GM12878 (cell line): ENCODE data around the gene CCNJ. TPM values are rescaled to one million over a fixed set of nuclear protein-coding genes. Genes with fewer than 3 reads are reported as not detected.
A peak's percentile ranks its signal among the peaks of the same experiment; 100 is the strongest.

Source experiments
- ATAC-seq: fragments of 200-7000 bp; cut with Tn5 transposase; 3 replicates; pipeline ENCODE4 v1.9.1; 2020; ENCODE audit warnings: mild to moderate bottlenecking, moderate library complexity
- BruUV-seq: library from RNA; stranded (reverse); fragments of 400-500 nt; replicated peaks from 2 replicates; lab custom pipeline; 2021; lab: Mats Ljungman, UMichigan
- CTCF ChIA-PET: fragments of 300-600 bp; sonication (Branson Sonifier 250); formaldehyde crosslinking; extraction: SDS; loops from one replicate; lab custom pipeline; 2021; ENCODE audit warnings: inconsistent platforms; lab: Yijun Ruan, JAX
- POLR2A ChIA-PET: fragments of 350-600 bp; formaldehyde crosslinking; extraction: SDS; loops from one replicate; lab custom pipeline; 2021; ENCODE audit warnings: inconsistent platforms; lab: Charles Lee
- RAD21 ChIA-PET: fragments of 300-600 bp; sonication (Branson Sonifier 250); formaldehyde crosslinking; loops from one replicate; lab custom pipeline; 2023; ENCODE audit warnings: antibody characterized with exemption; ENCODE audit not compliant: unreplicated experiment; lab: Charles Lee
- SMC1A ChIA-PET: fragments of 300-600 bp; sonication (Branson Sonifier 250); formaldehyde crosslinking; loops from one replicate; lab custom pipeline; 2023; ENCODE audit not compliant: unreplicated experiment, uncharacterized antibody; lab: Charles Lee
- DNase-seq: peaks from one replicate; pipeline ENCODE4 v3.0.0-alpha.2; 2011; ENCODE audit warnings: low read depth, low spot score
- FAIRE-seq: peaks from 3 replicates; lab custom pipeline; 2011; peaks lifted over from hg19 to GRCh38; lab: Jason Lieb, UNC
- H2AFZ ChIP-seq: 2 replicates; pipeline ENCODE4 v1.6.0; 2011; ENCODE audit warnings: low read depth, low read length, control low read depth; ENCODE audit not compliant: control insufficient read depth
- H3K27ac ChIP-seq: 2 replicates; pipeline ENCODE4 v1.5.1; 2011; ENCODE audit warnings: control low read depth; ENCODE audit not compliant: control insufficient read depth, insufficient read depth
- H3K27me3 ChIP-seq, 2 experiments: replicated peaks in 1 of 2; 2 replicates each; pipeline versions ENCODE4 v1.6.0 to v1.6.1; 2011; ENCODE audit warnings: low read length in 1 of 2; ENCODE audit not compliant: control insufficient read depth in 2 of 2, insufficient read depth in 2 of 2
- H3K36me3 ChIP-seq, 2 experiments: 2 replicates each; pipeline ENCODE4 v1.5.1; 2011; ENCODE audit warnings: low read length in 1 of 2; ENCODE audit not compliant: control insufficient read depth in 2 of 2, insufficient read depth in 2 of 2
- H3K4me1 ChIP-seq: 2 replicates; pipeline ENCODE4 v1.6.1; 2011; ENCODE audit warnings: mild to moderate bottlenecking, low read length, moderate library complexity, mixed read lengths; ENCODE audit not compliant: control insufficient read depth, insufficient read depth
- H3K4me2 ChIP-seq: 2 replicates; pipeline ENCODE4 v1.6.0; 2011; ENCODE audit warnings: control low read depth; ENCODE audit not compliant: control insufficient read depth, insufficient read depth
- H3K4me3 ChIP-seq: fragments of 200-600 bp; sonication (generic); 2 replicates; pipeline ENCODE4 v1.5.1; 2016
- H3K79me2 ChIP-seq: 2 replicates; pipeline ENCODE4 v1.6.0; 2011; ENCODE audit warnings: low read length; ENCODE audit not compliant: control insufficient read depth, insufficient read depth
- H3K9ac ChIP-seq: 2 replicates; pipeline ENCODE4 v1.8.0; 2011; ENCODE audit warnings: low read length, control low read depth, mixed read lengths; ENCODE audit not compliant: control insufficient read depth, insufficient read depth
- H3K9me3 ChIP-seq: replicated peaks from 3 replicates; pipeline ENCODE4 v1.5.1; 2011; ENCODE audit warnings: mild to moderate bottlenecking, low read length; ENCODE audit not compliant: control insufficient read depth, insufficient read depth
- H4K20me1 ChIP-seq: 2 replicates; pipeline ENCODE4 v1.6.0; 2011; ENCODE audit not compliant: control insufficient read depth, insufficient read depth
- ATF7 ChIP-seq: fragments of 450-650 bp; IDR thresholded peaks from 2 replicates; pipeline ENCODE4 v1.6.1; 2016; ENCODE audit warnings: low read depth, mild to moderate bottlenecking
- CREM ChIP-seq: IDR thresholded peaks from 2 replicates; pipeline ENCODE4 v1.6.1; 2014; ENCODE audit warnings: antibody characterized with exemption, low read depth
- CUX1 ChIP-seq: IDR thresholded peaks from 2 replicates; pipeline ENCODE4 v1.6.1; 2012; ENCODE audit warnings: improper control_type of control experiment, low read depth, low read length; ENCODE audit not compliant: insufficient replicate concordance
- EZH2 ChIP-seq: IDR thresholded peaks from 2 replicates; pipeline ENCODE4 v1.6.1; 2012; ENCODE audit warnings: low read depth, mild to moderate bottlenecking, control low read depth, inconsistent platforms, low read length, borderline replicate concordance; ENCODE audit not compliant: control insufficient read depth
- FOXK2 ChIP-seq: fragments of 450-650 bp; IDR thresholded peaks from 2 replicates; pipeline ENCODE4 v1.6.1; 2017; ENCODE audit warnings: mild to moderate bottlenecking, moderate library complexity
- HDGF ChIP-seq: fragments of 450-650 bp; IDR thresholded peaks from 2 replicates; pipeline ENCODE4 v1.6.1; 2016; ENCODE audit warnings: antibody characterized with exemption
- IKZF1 ChIP-seq: fragments of 450-650 bp; conservative IDR thresholded peaks from 2 replicates; pipeline ENCODE4 v1.6.1; 2017; ENCODE audit warnings: antibody characterized with exemption, mild to moderate bottlenecking
- JUND ChIP-seq: IDR thresholded peaks from 2 replicates; pipeline ENCODE4 v1.6.1; 2012; ENCODE audit warnings: low read depth, mild to moderate bottlenecking, low read length, improper control_type of control experiment, moderate library complexity
- MTA3 ChIP-seq: IDR thresholded peaks from 2 replicates; pipeline ENCODE4 v1.6.1; 2012; ENCODE audit warnings: low read length, inconsistent platforms, borderline replicate concordance
- SUPT20H ChIP-seq: IDR thresholded peaks from 2 replicates; pipeline ENCODE4 v1.6.1; 2011; ENCODE audit warnings: low read depth, mild to moderate bottlenecking, low read length, moderate library complexity, borderline replicate concordance; ENCODE audit not compliant: control insufficient read depth
- USF1 ChIP-seq: IDR thresholded peaks from 2 replicates; pipeline ENCODE4 v1.6.1; 2011; ENCODE audit warnings: borderline replicate concordance, low read depth, mild to moderate bottlenecking, moderate library complexity, mixed read lengths, low read length; ENCODE audit not compliant: insufficient read depth; ENCODE audit errors: extremely low read length
- ZBED1 ChIP-seq: IDR thresholded peaks from 2 replicates; pipeline ENCODE4 v1.6.1; 2016; ENCODE audit warnings: borderline replicate concordance
- ZNF207 ChIP-seq: fragments of 450-650 bp; IDR thresholded peaks from 2 replicates; pipeline ENCODE4 v1.6.1; 2014; ENCODE audit warnings: antibody characterized with exemption, mild to moderate bottlenecking, borderline replicate concordance
- WGBS: methylation state at CpG from one replicate; pipeline ENCODE4 v1.1.6; 2016; ENCODE audit warnings: low lambda C conversion rate; ENCODE audit not compliant: insufficient replicate concordance, insufficient coverage; ENCODE audit errors: missing lambda C conversion rate; 5-methylcytosine and 5-hydroxymethylcytosine counted together
- in situ Hi-C: fragments of 300-500 bp; cut with MboI; formaldehyde crosslinking; loops from 9 replicates; pipeline ENCODE4 v1.14.3; 2018; ENCODE audit warnings: mixed read lengths
- intact Hi-C: fragments of 100-400 bp; cut with micrococcal nuclease; formaldehyde crosslinking; loops from one replicate; pipeline ENCODE4 v1.14.2; 2022; ENCODE audit not compliant: unreplicated experiment
- polyA plus RNA-seq, 11 experiments: library from polyadenylated mRNA; depleted of rRNA in 4 of 11; unstranded in 6 of 11; stranded (reverse) in 5 of 11; fragments of >200 nt; fragmentation: Nextera tagmentation in 4 of 11; fragmentation: Illumina TruSeq in 1 of 11; extraction: Ambion mirVana in 4 of 11; extraction: Trizol in 1 of 11; gene quantifications; 1 replicate in 1 of 11; 2 replicates in 10 of 11; pipeline versions ENCODE4 v1.2.1 to v1.2.3, GENCODE V29; 2011 to 2016; ENCODE audit warnings: inconsistent platforms in 2 of 11, missing spikeins in 2 of 11, low read depth in 1 of 11
- total RNA-seq, 4 experiments: library from RNA; depleted of rRNA in 3 of 4; stranded (reverse); fragments of >200 nt in 3 of 4; fragmentation: Illumina TruSeq in 1 of 4; extraction: Trizol in 1 of 4; gene quantifications; 2 replicates each; pipeline versions ENCODE4 v1.2.1 to v1.2.3, GENCODE V29; 2013 to 2021
- TF ChIP-seq, protein P1 (sequence below): fragments of 450-650 bp; IDR thresholded peaks from 2 replicates; pipeline ENCODE4 v1.6.1; 2017; ENCODE audit warnings: mild to moderate bottlenecking

CCNJ gene
- total and polyA plus RNA-seq, 10 of the 15 experiments (the other 5 are each of a cell fraction or from before 2014, with no cell fraction given), result 0.56 to 8.8 (median 6.6) TPM

- peak overlapping the region; percentile 86; the same call in 1 of the 2 replicates for H3K9ac ChIP-seq
- intact Hi-C loops (loop anchor here (1.0 kb wide), 1 partner anchor 40 kb away; the partner anchor contains the start of gene ZNF518A), in situ Hi-C loops (no loop called here)
- FAIRE-seq (no peak), DNase-seq (no peak), ATAC-seq (no peak)
- peak overlapping the region; percentile 96 for H3K4me2 ChIP-seq
- H3K4me1 ChIP-seq, result 0 out of 2 replicates have a peak, but pooled peaks cover 3% of the 10 kb centered on the region
- peak overlapping the region; percentile 95 for H3K27ac ChIP-seq
- H4K20me1 ChIP-seq, result no peaks in the 10 kb centered on the region
- SMC1A ChIA-PET, result interaction anchor here (1.1 to 2.2 kb wide), 3 partner anchors 34 to 140 kb away, joined by 4 to 20 read pairs (median 5); partner anchors contain the start of gene ZNF518A
- no peaks in the 10 kb centered on the region for H3K27me3 ChIP-seq
- CTCF ChIA-PET, result interaction anchor here (1.0 to 2.5 kb wide), 6 partner anchors 36 to 202 kb away, joined by 3 to 21 read pairs (median 4); partner anchors contain the start of gene ZNF518A
- no peaks in the 10 kb centered on the region for H3K36me3 ChIP-seq
- no peaks in the 10 kb centered on the region; the same call in 2 of the 3 replicates for H3K9me3 ChIP-seq
- POLR2A ChIA-PET, result interaction anchor here (1.3 to 3.5 kb wide), 2 partner anchors 16 to 40 kb away, joined by 3 to 35 read pairs; partner anchors contain the start of gene ZNF518A
- BruUV-seq, result TSS peak; percentile 99
- H3K79me2 ChIP-seq, result no peaks in the 10 kb centered on the region
- peak overlapping the region; percentile 92 for H2AFZ ChIP-seq
- peak overlapping the region; percentile 79 for H3K4me3 ChIP-seq
- WGBS, result 90% methylated on average over 9 of the region's 9 CpGs
- RAD21 ChIA-PET, result interaction anchor here (0.7 to 3.2 kb wide), 7 partner anchors 14 to 397 kb away, joined by 3 to 27 read pairs (median 3); partner anchors contain the start of genes TCTN3 and ZNF518A
- TF ChIP-seq FOXK2 (no peak), JUND (no peak), EZH2 (0 out of 2 replicates have a peak, but pooled peaks have one; percentile 68), SUPT20H (no peak), HDGF (0 out of 2 replicates have a peak, but pooled peaks have one; percentile 7), MTA3 (0 out of 2 replicates have a peak, but pooled peaks have one; percentile 5), ATF7 (0 out of 2 replicates have a peak, but pooled peaks have one; percentile 6), IKZF1 (no peak), CREM (no peak), USF1 (no peak), CUX1 (peak; percentile 9), ZNF207 (no peak), ZBED1 (no peak)
- TF ChIP-seq, protein P1, sequence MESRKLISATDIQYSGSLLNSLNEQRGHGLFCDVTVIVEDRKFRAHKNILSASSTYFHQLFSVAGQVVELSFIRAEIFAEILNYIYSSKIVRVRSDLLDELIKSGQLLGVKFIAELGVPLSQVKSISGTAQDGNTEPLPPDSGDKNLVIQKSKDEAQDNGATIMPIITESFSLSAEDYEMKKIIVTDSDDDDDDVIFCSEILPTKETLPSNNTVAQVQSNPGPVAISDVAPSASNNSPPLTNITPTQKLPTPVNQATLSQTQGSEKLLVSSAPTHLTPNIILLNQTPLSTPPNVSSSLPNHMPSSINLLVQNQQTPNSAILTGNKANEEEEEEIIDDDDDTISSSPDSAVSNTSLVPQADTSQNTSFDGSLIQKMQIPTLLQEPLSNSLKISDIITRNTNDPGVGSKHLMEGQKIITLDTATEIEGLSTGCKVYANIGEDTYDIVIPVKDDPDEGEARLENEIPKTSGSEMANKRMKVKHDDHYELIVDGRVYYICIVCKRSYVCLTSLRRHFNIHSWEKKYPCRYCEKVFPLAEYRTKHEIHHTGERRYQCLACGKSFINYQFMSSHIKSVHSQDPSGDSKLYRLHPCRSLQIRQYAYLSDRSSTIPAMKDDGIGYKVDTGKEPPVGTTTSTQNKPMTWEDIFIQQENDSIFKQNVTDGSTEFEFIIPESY, result peak; percentile 75
Measured at GRCh38 chr10:96090463-96090800, 47.0 kb downstream of the CCNJ start.
